ENCODE results near the gene VPS51. TPM values are rescaled to one million over a fixed set of nuclear protein-coding genes. Genes with fewer than 3 reads are reported as not detected.

The VPS51 gene
- total and polyA plus RNA-seq, 2 of the 13 experiments (the other 11 are each of a cell fraction or from before 2014, with no cell fraction given) = 76.3 to 90.6 TPM

DNA sequence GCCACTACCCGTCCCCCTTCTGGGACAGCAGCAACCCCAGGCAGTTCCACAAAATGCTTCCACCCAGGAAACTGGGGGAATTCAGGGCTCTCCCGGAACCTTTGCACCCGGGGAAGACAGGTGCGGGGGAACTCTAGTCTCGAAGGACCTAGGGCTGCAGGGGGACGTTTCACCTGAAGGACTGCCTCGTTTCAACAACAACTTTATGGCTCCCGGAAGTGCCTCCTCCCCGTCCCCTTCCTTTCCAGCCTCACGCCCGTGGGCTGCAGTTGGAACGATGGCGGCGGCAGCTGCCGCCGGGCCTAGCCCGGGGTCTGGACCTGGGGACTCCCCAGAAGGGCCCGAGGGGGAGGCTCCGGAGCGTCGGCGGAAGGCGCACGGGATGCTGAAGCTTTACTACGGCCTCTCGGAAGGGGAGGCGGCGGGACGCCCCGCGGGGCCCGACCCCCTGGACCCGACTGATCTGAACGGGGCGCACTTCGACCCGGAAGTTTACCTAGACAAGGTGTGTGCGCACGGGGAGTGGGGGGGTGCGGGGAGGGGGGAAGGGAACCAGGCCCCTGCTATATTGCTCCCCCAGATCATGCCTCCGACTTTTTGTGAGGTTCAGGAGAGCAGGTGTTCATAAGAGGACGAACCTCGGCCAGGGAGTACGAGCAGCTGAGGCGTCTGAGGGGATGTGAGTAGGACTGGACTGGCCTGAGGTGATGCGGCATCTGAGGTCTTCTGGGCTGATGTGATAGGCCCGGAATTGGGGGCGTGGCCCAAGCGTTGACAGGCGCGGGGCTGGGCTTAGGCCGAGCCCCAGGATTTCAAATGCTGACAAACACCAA lies at the start of gene VPS51 (continued):
- TF ChIP-seq ZNF607 (CRISPR knock-in tag; IDR thresholded peaks at IDR 0.05; ENCODE audit: borderline replicate concordance) (0 out of 2 replicates have a peak, but pooled peaks have one; percentile 24), ZNF660 (CRISPR knock-in tag; IDR thresholded peaks at IDR 0.05; ENCODE audit: borderline replicate concordance, low read depth) (no peak), ETV5 (CRISPR knock-in tag; IDR thresholded peaks at IDR 0.05; ENCODE audit: borderline replicate concordance) (peak; percentile 87), ZC3H13 (CRISPR knock-in tag; IDR thresholded peaks at IDR 0.05) (no peak), KMT2B (CRISPR knock-in tag; IDR thresholded peaks at IDR 0.05) (peak; percentile 86), ZNF530 (CRISPR knock-in tag; IDR thresholded peaks at IDR 0.05; ENCODE audit: low read depth) (no peak), SRSF1 (optimal IDR thresholded peaks at IDR 0.05; ENCODE audit: low read depth, low read length) (no peak), CEBPB (IDR thresholded peaks at IDR 0.05; ENCODE audit: borderline replicate concordance, low read depth, low read length) (no peak), SP4 (CRISPR knock-in tag; IDR thresholded peaks at IDR 0.05) (peak; percentile 77), RFX5 (IDR thresholded peaks at IDR 0.05; ENCODE audit: low read depth, low read length) (no peak), ZNF331 (CRISPR knock-in tag; IDR thresholded peaks at IDR 0.05) (peak; percentile 83), ZFAT (CRISPR knock-in tag; conservative IDR thresholded peaks at IDR 0.05) (no peak), DR1 (CRISPR knock-in tag; IDR thresholded peaks at IDR 0.05) (peak; percentile 35; the same call in 1 of the 2 replicates), ZNF160 (CRISPR knock-in tag; IDR thresholded peaks at IDR 0.05) (peak; percentile 51; the same call in 1 of the 2 replicates), ATF1 (CRISPR knock-in tag; IDR thresholded peaks at IDR 0.05) (peak; percentile 56), FOXO1 (CRISPR knock-in tag; IDR thresholded peaks at IDR 0.05) (peak; percentile 66; the same call in 1 of the 2 replicates), ERF (CRISPR knock-in tag; IDR thresholded peaks at IDR 0.05) (peak; percentile 51; the same call in 1 of the 2 replicates), HES4 (CRISPR knock-in tag; IDR thresholded peaks at IDR 0.05; ENCODE audit: borderline replicate concordance) (no peak; the same call in 1 of the 2 replicates), FOXM1 (CRISPR knock-in tag; IDR thresholded peaks at IDR 0.05) (no peak), MTA3 (CRISPR knock-in tag; IDR thresholded peaks at IDR 0.05) (no peak), SALL1 (CRISPR knock-in tag; IDR thresholded peaks at IDR 0.05) (peak; percentile 74), SMARCC2 (IDR thresholded peaks at IDR 0.05) (no peak)
- TF ChIP-seq, protein P1, sequence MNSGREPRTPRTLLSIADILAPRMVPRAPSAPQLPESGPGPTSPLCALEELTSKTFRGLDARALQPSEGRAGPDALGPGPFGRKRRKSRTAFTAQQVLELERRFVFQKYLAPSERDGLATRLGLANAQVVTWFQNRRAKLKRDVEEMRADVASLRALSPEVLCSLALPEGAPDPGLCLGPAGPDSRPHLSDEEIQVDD (CRISPR knock-in tag; IDR thresholded peaks at IDR 0.05; ENCODE audit: borderline replicate concordance) = no peak
- TF ChIP-seq, protein P2, sequence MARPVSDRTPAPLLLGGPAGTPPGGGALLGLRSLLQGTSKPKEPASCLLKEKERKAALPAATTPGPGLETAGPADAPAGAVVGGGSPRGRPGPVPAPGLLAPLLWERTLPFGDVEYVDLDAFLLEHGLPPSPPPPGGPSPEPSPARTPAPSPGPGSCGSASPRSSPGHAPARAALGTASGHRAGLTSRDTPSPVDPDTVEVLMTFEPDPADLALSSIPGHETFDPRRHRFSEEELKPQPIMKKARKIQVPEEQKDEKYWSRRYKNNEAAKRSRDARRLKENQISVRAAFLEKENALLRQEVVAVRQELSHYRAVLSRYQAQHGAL (CRISPR knock-in tag; IDR thresholded peaks at IDR 0.05; ENCODE audit: not compliant biosample characterization) = no peak
- TF ChIP-seq, protein P3, sequence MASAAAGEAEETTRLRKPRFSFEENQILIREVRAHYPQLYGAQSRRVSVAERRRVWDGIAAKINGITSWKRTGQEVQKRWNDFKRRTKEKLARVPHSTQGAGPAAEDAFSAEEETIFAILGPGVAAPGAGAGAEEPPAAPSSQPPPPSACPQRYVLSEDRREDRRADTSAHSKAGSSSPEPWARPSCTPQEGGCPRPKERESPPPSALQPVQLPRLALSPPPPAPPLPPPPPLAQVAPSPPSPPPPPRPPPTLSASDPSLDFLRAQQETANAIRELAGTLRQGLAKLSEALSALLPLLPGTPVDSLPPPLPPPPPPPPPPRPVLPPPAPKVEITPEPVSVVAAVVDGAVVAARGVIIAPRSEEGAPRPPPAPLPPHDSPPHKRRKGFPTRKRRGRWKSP (CRISPR knock-in tag; IDR thresholded peaks at IDR 0.05) = peak; percentile 55; the same call in 1 of the 2 replicates
- TF ChIP-seq, protein P4, sequence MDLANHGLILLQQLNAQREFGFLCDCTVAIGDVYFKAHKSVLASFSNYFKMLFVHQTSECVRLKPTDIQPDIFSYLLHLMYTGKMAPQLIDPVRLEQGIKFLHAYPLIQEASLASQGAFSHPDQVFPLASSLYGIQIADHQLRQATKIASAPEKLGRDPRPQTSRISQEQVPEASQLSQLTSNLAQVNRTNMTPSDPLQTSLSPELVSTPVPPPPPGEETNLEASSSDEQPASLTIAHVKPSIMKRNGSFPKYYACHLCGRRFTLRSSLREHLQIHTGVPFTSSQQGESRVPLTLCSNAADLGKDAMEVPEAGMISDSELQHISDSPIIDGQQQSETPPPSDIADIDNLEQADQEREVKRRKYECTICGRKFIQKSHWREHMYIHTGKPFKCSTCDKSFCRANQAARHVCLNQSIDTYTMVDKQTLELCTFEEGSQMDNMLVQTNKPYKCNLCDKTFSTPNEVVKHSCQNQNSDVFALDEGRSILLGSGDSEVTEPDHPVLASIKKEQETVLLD (CRISPR knock-in tag; IDR thresholded peaks at IDR 0.05; ENCODE audit: low read depth) = peak; percentile 46; the same call in 1 of the 2 replicates
